ENCODE data around the gene PDE3A. TPM values are rescaled to one million over a fixed set of nuclear protein-coding genes. Genes with fewer than 3 reads are reported as not detected.

The PDE3A gene
- polyA plus RNA-seq, 1 of the 3 experiments (the other 2 are of a cell fraction) = 0.67 TPM

DNA sequence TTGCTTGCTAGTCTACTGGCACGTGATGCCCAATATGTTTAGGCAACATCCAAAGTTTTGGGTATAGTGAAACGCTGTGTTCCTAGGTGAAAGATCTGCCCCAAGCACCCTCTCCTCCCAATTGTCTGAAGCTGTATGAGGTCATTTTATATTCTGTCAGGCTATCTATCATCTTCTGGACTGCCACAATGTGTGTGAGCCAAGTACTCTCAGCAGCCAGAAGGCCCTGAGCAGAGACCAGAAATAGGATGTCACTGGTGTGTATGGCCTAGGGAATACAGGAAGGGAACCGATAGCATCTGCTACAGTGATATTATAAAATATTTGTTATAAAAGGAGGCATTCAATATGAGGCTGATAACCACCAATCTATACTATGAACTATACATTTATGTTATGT lies 7.9 kb upstream of the PDE3A start (continued):
- TF ChIP-seq SIN3A (IDR thresholded peaks at IDR 0.05; ENCODE audit: borderline replicate concordance, low read depth, low read length) = no peak
- no peak for TF ChIP-seq RXRA (IDR thresholded peaks at IDR 0.05; ENCODE audit: borderline replicate concordance, low read depth)

DNA sequence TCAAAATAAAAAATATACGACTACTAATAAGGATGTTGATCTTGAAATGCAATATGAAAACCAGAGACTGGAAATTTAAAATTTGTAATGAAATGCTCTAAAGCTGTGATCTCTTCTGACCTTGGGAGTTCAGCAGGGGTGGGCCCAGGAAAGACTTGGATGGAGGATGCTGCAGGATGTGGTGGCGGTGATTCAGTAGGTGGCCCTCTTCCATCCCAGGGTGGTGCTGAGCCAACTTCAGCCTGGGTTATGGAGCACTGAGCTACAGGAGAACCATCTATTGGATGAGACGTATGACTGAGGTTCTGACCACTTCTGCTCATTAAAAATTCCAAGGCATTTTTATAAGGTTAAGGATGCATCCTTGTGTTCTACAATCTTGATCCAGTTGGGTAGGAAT lies 6.9 kb upstream of the PDE3A start:
- H2AFZ ChIP-seq (ENCODE audit: low read depth) = no peak overlapping the region
- no peaks in the 10 kb centered on the region for H4K20me1 ChIP-seq (ENCODE audit: insufficient read depth)
- CTCF ChIA-PET = interaction anchor here (0.7 kb wide), 1 partner anchor 274 kb away, joined by 3 read pairs; no protein-coding TSS in a partner anchor
- no peak overlapping the region for H3K4me3 ChIP-seq (ENCODE audit: low read depth in 2 of 2, low read length in 1 of 2)
- 83% methylated on average over 3 of the region's 3 CpGs for WGBS (ENCODE audit: low lambda C conversion rate)
- no peaks in the 10 kb centered on the region; a peak in 1 of 4 replicates for H3K4me1 ChIP-seq (ENCODE audit: control insufficient read depth in 1 of 2, insufficient read depth in 2 of 2, low read depth in 1 of 2, low read length in 1 of 2)
- POLR2A ChIA-PET = no interaction called here
- H3K27me3 ChIP-seq (ENCODE audit: insufficient read depth) = no peaks in the 10 kb centered on the region
- H3F3A ChIP-seq (replicated peaks; ENCODE audit: insufficient read depth) = no peaks in the 10 kb centered on the region
- no peaks in the 10 kb centered on the region for H3K9me2 ChIP-seq
- H3K4me2 ChIP-seq = no peak overlapping the region
- H3K79me2 ChIP-seq (ENCODE audit: insufficient read depth) = no peaks in the 10 kb centered on the region
- DNase-seq = no peak
- H3K27ac ChIP-seq (ENCODE audit: low read depth in 2 of 2, low read length in 1 of 2) = no peak overlapping the region
- H3K9me3 ChIP-seq = no peaks in the 10 kb centered on the region
- TF ChIP-seq JUND (IDR thresholded peaks at IDR 0.05) (no peak), RFX5 (IDR thresholded peaks at IDR 0.05; ENCODE audit: low read length) (no peak), POLR2AphosphoS5 (IDR thresholded peaks at IDR 0.05; ENCODE audit: low read depth, low read length) (no peak), EP300 (IDR thresholded peaks at IDR 0.05; ENCODE audit: borderline replicate concordance in 1 of 2, low read depth in 1 of 2, low read length in 1 of 2) (no peak), MXI1 (IDR thresholded peaks at IDR 0.05; ENCODE audit: low read depth, low read length) (no peak)
- TF ChIP-seq, protein P1, sequence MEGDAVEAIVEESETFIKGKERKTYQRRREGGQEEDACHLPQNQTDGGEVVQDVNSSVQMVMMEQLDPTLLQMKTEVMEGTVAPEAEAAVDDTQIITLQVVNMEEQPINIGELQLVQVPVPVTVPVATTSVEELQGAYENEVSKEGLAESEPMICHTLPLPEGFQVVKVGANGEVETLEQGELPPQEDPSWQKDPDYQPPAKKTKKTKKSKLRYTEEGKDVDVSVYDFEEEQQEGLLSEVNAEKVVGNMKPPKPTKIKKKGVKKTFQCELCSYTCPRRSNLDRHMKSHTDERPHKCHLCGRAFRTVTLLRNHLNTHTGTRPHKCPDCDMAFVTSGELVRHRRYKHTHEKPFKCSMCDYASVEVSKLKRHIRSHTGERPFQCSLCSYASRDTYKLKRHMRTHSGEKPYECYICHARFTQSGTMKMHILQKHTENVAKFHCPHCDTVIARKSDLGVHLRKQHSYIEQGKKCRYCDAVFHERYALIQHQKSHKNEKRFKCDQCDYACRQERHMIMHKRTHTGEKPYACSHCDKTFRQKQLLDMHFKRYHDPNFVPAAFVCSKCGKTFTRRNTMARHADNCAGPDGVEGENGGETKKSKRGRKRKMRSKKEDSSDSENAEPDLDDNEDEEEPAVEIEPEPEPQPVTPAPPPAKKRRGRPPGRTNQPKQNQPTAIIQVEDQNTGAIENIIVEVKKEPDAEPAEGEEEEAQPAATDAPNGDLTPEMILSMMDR (IDR thresholded peaks at IDR 0.05) = no peak
- H3K36me3 ChIP-seq (replicated peaks in 1 of 2; ENCODE audit: control insufficient read depth in 1 of 2, insufficient read depth in 2 of 2, low read length in 1 of 2) = no peaks in the 10 kb centered on the region
- no peak overlapping the region for H3K9ac ChIP-seq

- no peak overlapping the region for H3K4me2 ChIP-seq
- TF ChIP-seq NFIC (IDR thresholded peaks at IDR 0.05; ENCODE audit: borderline replicate concordance) (no peak), SMC3 (IDR thresholded peaks at IDR 0.05; ENCODE audit: low read depth, low read length) (no peak), CHD2 (IDR thresholded peaks at IDR 0.05; ENCODE audit: low read length, partially characterized antibody) (no peak), RFX5 (IDR thresholded peaks at IDR 0.05; ENCODE audit: low read length) (no peak)
- TF ChIP-seq, protein P1 (IDR thresholded peaks at IDR 0.05) = no peak
- TF ChIP-seq, protein P2, sequence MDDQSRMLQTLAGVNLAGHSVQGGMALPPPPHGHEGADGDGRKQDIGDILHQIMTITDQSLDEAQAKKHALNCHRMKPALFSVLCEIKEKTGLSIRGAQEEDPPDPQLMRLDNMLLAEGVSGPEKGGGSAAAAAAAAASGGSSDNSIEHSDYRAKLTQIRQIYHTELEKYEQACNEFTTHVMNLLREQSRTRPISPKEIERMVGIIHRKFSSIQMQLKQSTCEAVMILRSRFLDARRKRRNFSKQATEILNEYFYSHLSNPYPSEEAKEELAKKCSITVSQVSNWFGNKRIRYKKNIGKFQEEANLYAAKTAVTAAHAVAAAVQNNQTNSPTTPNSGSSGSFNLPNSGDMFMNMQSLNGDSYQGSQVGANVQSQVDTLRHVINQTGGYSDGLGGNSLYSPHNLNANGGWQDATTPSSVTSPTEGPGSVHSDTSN (IDR thresholded peaks at IDR 0.05) = no peak
- CTCF ChIA-PET = interaction anchor here (0.7 to 2.0 kb wide), 3 partner anchors 9 to 449 kb away, joined by 3 to 6 read pairs (median 4); no protein-coding TSS in a partner anchor
- no peaks in the 10 kb centered on the region for H3K36me3 ChIP-seq (replicated peaks in 1 of 2; ENCODE audit: control insufficient read depth in 1 of 2, insufficient read depth in 2 of 2, low read length in 1 of 2)
- H3K4me1 ChIP-seq (ENCODE audit: control insufficient read depth in 1 of 2, insufficient read depth in 2 of 2, low read depth in 1 of 2, low read length in 1 of 2) = peaks cover 0 to 12% of the 10 kb centered on the region in 2 experiments; a peak in 2 of 4 replicates
- H3K27ac ChIP-seq (ENCODE audit: low read depth in 2 of 2, low read length in 1 of 2) = no peak overlapping the region; a peak in 1 of 4 replicates
- H3F3A ChIP-seq (replicated peaks; ENCODE audit: insufficient read depth) = peaks cover 8% of the 10 kb centered on the region
- POLR2A ChIA-PET = no interaction called here
- no peak overlapping the region for H3K9ac ChIP-seq
- H3K79me2 ChIP-seq (ENCODE audit: insufficient read depth) = peaks cover 6% of the 10 kb centered on the region; the same call in 1 of the 2 replicates
- no peaks in the 10 kb centered on the region for H3K27me3 ChIP-seq (ENCODE audit: insufficient read depth)
- 69% methylated on average over 4 of the region's 4 CpGs for WGBS (ENCODE audit: low lambda C conversion rate)
- no peaks in the 10 kb centered on the region for H4K20me1 ChIP-seq (ENCODE audit: insufficient read depth)
- no peaks in the 10 kb centered on the region for H3K9me2 ChIP-seq
- no peak overlapping the region for H3K4me3 ChIP-seq (ENCODE audit: low read depth in 2 of 2, low read length in 1 of 2)
- no peak overlapping the region for H2AFZ ChIP-seq (ENCODE audit: low read depth)
- DNase-seq = no peak
- H3K9me3 ChIP-seq = no peaks in the 10 kb centered on the region
These were observed 3.8 kb upstream of the PDE3A start for GRCh38 chr12:20364501-20364900.

All from SK-N-SH (cell line).